MM.1S (cell line): ENCODE measurements around the gene OAF.

Experiments
- DNase-seq: peaks from one replicate; pipeline ENCODE4 v3.0.0-alpha.2; 2015
- H2AFZ ChIP-seq: fragments of 300-600 bp; sonication (generic); 2 replicates; pipeline ENCODE4 v1.6.0; 2016; ENCODE audit warnings: antibody characterized with exemption, low read length
- H3F3A ChIP-seq: fragments of 300-600 bp; sonication (generic); 2 replicates; pipeline ENCODE4 v1.6.1; 2016; ENCODE audit warnings: mild to moderate bottlenecking, antibody characterized with exemption, low read length, moderate library complexity, mixed read lengths; ENCODE audit not compliant: insufficient read depth
- H3K27ac ChIP-seq: fragments of 300-600 bp; sonication (generic); 2 replicates; pipeline ENCODE4 v1.5.1; 2016; ENCODE audit warnings: mild to moderate bottlenecking, low read length
- H3K27me3 ChIP-seq: fragments of 300-600 bp; sonication (generic); replicated peaks from 2 replicates; pipeline ENCODE4 v1.6.0; 2016; ENCODE audit warnings: low read length; ENCODE audit not compliant: insufficient read depth
- H3K36me3 ChIP-seq: fragments of 300-600 bp; sonication (generic); replicated peaks from 2 replicates; pipeline ENCODE4 v1.6.1; 2016; ENCODE audit warnings: mild to moderate bottlenecking, low read length, mixed read lengths; ENCODE audit not compliant: insufficient read depth
- H3K4me1 ChIP-seq: fragments of 300-600 bp; sonication (generic); 2 replicates; pipeline ENCODE4 v1.6.1; 2016; ENCODE audit warnings: low read length, mixed read lengths
- H3K4me2 ChIP-seq: fragments of 300-600 bp; sonication (generic); 2 replicates; pipeline ENCODE4 v1.6.0; 2016; ENCODE audit warnings: low read depth, low read length
- H3K4me3 ChIP-seq: fragments of 300-600 bp; sonication (generic); 2 replicates; pipeline ENCODE4 v1.5.1; 2016; ENCODE audit warnings: low read length, mixed read lengths
- H3K79me2 ChIP-seq: fragments of 300-600 bp; sonication (generic); 2 replicates; pipeline ENCODE4 v1.6.1; 2016; ENCODE audit warnings: mixed run types, low read length, mixed read lengths
- H3K9ac ChIP-seq: fragments of 300-600 bp; sonication (generic); 2 replicates; pipeline ENCODE4 v1.6.1; 2016; ENCODE audit warnings: low read length, mixed read lengths
- H3K9me2 ChIP-seq: fragments of 300-600 bp; sonication (generic); replicated peaks from 2 replicates; pipeline ENCODE4 v1.6.1; 2016; ENCODE audit warnings: mild to moderate bottlenecking, low read length, mixed read lengths; ENCODE audit not compliant: insufficient read depth
- H3K9me3 ChIP-seq: fragments of 300-600 bp; sonication (generic); replicated peaks from 2 replicates; pipeline ENCODE4 v1.6.1; 2016; ENCODE audit warnings: mild to moderate bottlenecking, low read length, mixed read lengths; ENCODE audit not compliant: insufficient read depth
- H4K20me1 ChIP-seq: fragments of 300-600 bp; sonication (generic); 2 replicates; pipeline ENCODE4 v1.6.1; 2016; ENCODE audit warnings: mild to moderate bottlenecking, low read length, moderate library complexity, mixed read lengths; ENCODE audit not compliant: insufficient read depth
- EZH2 ChIP-seq: fragments of 300-600 bp; sonication (generic); optimal IDR thresholded peaks from 2 replicates; pipeline ENCODE3; 2017; ENCODE audit warnings: low read depth, mild to moderate bottlenecking, antibody characterized with exemption, low read length, mixed read lengths
- EZH2phosphoT487 ChIP-seq: fragments of 300-600 bp; sonication (generic); IDR thresholded peaks from 2 replicates; pipeline ENCODE4 v1.6.1; 2018; ENCODE audit warnings: antibody characterized with exemption, low read length
- TF ChIP-seq, protein P1 (sequence below): fragments of 300-600 bp; sonication (generic); IDR thresholded peaks from 2 replicates; pipeline ENCODE4 v1.5.1; 2016; ENCODE audit warnings: antibody characterized with exemption, low read length, mixed read lengths

Gene OAF

DNA sequence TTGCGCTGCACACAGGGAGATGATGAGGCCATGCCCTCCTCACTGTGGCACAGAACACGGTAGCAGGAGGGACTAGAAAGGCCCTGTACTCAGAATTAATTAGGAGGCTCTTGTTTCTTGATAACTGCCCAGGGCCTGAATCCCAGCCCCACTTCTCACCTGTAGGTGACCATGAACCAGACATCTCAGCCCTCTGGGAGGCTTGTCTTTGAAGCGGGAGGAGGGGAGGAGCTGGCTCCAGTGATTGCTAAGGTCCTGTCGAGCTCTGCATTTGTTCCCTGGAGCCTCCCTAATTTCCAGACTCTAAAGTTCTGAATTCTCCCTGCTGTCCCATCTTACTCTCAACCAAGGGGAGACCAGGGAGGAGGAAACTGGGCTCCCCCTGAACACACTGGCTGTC is 19.8 kb upstream of the OAF start:
- Histone ChIP-seq H3K9me2 (no peaks in the 10 kb centered on the region), H3K4me2 (no peak overlapping the region)
- TF ChIP-seq, protein P1, sequence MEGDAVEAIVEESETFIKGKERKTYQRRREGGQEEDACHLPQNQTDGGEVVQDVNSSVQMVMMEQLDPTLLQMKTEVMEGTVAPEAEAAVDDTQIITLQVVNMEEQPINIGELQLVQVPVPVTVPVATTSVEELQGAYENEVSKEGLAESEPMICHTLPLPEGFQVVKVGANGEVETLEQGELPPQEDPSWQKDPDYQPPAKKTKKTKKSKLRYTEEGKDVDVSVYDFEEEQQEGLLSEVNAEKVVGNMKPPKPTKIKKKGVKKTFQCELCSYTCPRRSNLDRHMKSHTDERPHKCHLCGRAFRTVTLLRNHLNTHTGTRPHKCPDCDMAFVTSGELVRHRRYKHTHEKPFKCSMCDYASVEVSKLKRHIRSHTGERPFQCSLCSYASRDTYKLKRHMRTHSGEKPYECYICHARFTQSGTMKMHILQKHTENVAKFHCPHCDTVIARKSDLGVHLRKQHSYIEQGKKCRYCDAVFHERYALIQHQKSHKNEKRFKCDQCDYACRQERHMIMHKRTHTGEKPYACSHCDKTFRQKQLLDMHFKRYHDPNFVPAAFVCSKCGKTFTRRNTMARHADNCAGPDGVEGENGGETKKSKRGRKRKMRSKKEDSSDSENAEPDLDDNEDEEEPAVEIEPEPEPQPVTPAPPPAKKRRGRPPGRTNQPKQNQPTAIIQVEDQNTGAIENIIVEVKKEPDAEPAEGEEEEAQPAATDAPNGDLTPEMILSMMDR: no peak
- TF ChIP-seq EZH2: no peak
- no peak for TF ChIP-seq EZH2phosphoT487

DNA sequence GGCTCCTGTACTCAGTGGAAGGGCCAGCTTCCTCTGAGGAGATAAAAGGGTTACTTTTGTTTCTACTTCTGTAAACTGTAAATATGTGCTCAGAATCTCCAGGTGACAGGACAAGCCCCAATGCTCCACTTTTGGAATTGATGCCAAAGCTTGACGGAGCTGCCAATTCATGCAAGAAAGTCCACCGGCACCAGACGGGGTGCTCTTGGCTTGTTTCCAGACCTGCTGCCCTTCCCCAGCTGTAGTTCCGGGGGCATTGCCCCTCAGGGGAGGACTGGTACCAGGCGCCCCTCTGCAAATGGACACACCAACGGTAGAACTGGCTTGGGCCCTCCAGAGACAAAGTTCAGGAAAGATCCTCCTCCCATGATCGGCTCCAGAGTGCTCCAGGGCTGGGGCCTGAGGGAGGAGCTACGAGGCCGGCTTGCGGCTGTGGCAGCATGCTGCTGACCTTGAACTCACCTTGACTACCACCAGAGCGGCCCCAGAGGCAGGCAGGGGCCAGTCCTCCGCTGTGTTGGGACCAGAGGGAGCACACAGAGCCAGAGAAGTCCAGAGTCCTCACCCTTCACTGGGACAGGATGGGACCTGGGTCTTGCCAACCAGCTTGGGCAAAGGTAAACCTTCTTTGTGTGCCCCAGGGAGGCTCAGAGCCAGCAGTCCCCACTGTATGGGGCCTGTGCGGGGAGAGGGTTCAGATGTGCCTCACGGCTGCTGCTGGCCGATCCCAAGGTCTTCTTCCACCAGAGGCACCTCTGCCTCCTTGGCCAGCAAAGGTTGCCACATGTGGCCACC is 17.8 kb upstream of the OAF start:
- Histone ChIP-seq H3K36me3 (no peaks in the 10 kb centered on the region), H3K27ac (no peak overlapping the region)

More for the DNA sequence above, 19.8 kb upstream of the OAF start:
- Histone ChIP-seq H3K9me3 (no peaks in the 10 kb centered on the region), H3F3A (no peaks in the 10 kb centered on the region), H4K20me1 (no peaks in the 10 kb centered on the region), H3K9ac (no peak overlapping the region), H2AFZ (no peak overlapping the region), H3K36me3 (no peaks in the 10 kb centered on the region), H3K27me3 (0 out of 2 replicates have a peak, but pooled peaks cover 7% of the 10 kb centered on the region), H3K27ac (no peak overlapping the region), H3K4me1 (no peaks in the 10 kb centered on the region), H3K79me2 (no peaks in the 10 kb centered on the region), H3K4me3 (no peak overlapping the region)
- DNase-seq: no peak

DNA sequence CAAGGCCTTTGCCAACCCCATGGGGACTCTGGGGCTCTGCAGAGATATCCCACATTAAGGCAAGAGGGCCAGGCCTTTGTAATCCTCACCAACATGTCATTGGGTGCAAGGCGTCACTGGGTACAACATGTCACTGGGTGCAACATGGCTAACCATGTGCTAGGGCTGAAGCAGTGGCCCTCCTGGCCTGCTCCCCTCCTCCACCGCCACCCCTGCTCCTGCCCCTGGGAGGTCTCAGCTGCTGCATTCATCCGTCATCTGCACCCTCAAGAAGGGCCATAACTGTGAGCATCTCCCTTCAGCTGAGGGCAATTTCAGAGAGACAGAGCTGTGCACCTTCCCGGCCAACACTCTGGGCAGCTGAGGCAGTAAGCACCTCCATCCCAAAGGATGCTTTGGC is 16.7 kb upstream of the OAF start:
- Histone ChIP-seq H3K9me3 (no peaks in the 10 kb centered on the region), H3K4me1 (no peaks in the 10 kb centered on the region), H3K9me2 (no peaks in the 10 kb centered on the region), H3F3A (no peaks in the 10 kb centered on the region), H2AFZ (no peak overlapping the region), H3K79me2 (no peaks in the 10 kb centered on the region), H3K27me3 (0 out of 2 replicates have a peak, but pooled peaks cover 7% of the 10 kb centered on the region), H3K36me3 (no peaks in the 10 kb centered on the region), H3K4me2 (no peak overlapping the region), H3K4me3 (no peak overlapping the region), H4K20me1 (no peaks in the 10 kb centered on the region), H3K27ac (no peak overlapping the region), H3K9ac (no peak overlapping the region)
- DNase-seq: no peak
- no peak for TF ChIP-seq EZH2
- TF ChIP-seq, protein P1: no peak
- TF ChIP-seq EZH2phosphoT487: no peak

More for the DNA sequence above, 17.8 kb upstream of the OAF start:
- H3F3A ChIP-seq: no peaks in the 10 kb centered on the region
- no peaks in the 10 kb centered on the region for H3K9me3 ChIP-seq
- H2AFZ ChIP-seq: no peak overlapping the region
- no peak overlapping the region for H3K4me3 ChIP-seq
- 0 out of 2 replicates have a peak, but pooled peaks cover 7% of the 10 kb centered on the region for H3K27me3 ChIP-seq
- no peak for DNase-seq
- H3K4me2 ChIP-seq: no peak overlapping the region
- H3K9me2 ChIP-seq: no peaks in the 10 kb centered on the region
- H3K9ac ChIP-seq: no peak overlapping the region
- H3K4me1 ChIP-seq: no peaks in the 10 kb centered on the region
- H3K79me2 ChIP-seq: no peaks in the 10 kb centered on the region
- TF ChIP-seq, protein P1: no peak
- TF ChIP-seq EZH2 (no peak), EZH2phosphoT487 (no peak)
- H4K20me1 ChIP-seq: no peaks in the 10 kb centered on the region
